HepG2 (cell line): Measurements from ENCODE around the gene C19orf73. TPM values are rescaled to one million over a fixed set of nuclear protein-coding genes. Genes with fewer than 3 reads are reported as not detected.

Experiments used
- CTCF ChIP-seq: sonication (generic); formaldehyde crosslinking; IDR thresholded peaks from 2 replicates; pipeline ENCODE4 v1.5.0; 2020; ENCODE audit warnings: mild to moderate bottlenecking, missing genetic modification reagents, moderate library complexity
- DDIT3 ChIP-seq: sonication (generic); formaldehyde crosslinking; IDR thresholded peaks from 2 replicates; pipeline ENCODE4 v1.4.0; 2020; ENCODE audit warnings: mild to moderate bottlenecking, missing genetic modification reagents
- GPN1 ChIP-seq: sonication (generic); formaldehyde crosslinking; IDR thresholded peaks from 2 replicates; pipeline ENCODE4 v1.5.1; 2020; ENCODE audit warnings: missing genetic modification reagents, borderline replicate concordance
- HDAC2 ChIP-seq: sonication (generic); formaldehyde crosslinking; IDR thresholded peaks from 2 replicates; pipeline ENCODE4 v1.4.0; 2020; ENCODE audit warnings: missing genetic modification reagents
- IKZF4 ChIP-seq: sonication (generic); formaldehyde crosslinking; IDR thresholded peaks from 2 replicates; pipeline ENCODE4 v1.5.1; 2020; ENCODE audit warnings: borderline replicate concordance, mild to moderate bottlenecking, low read depth, missing genetic modification reagents; ENCODE audit errors: not compliant biosample characterization
- JDP2 ChIP-seq: sonication (generic); formaldehyde crosslinking; IDR thresholded peaks from 2 replicates; pipeline ENCODE4 v1.8.1; 2022; ENCODE audit warnings: missing genetic modification reagents, borderline replicate concordance
- JUN ChIP-seq: sonication (generic); formaldehyde crosslinking; IDR thresholded peaks from 2 replicates; pipeline ENCODE4 v1.4.0; 2020; ENCODE audit warnings: mild to moderate bottlenecking, missing genetic modification reagents
- MAX ChIP-seq: IDR thresholded peaks from 2 replicates; pipeline ENCODE4 v1.6.1; 2012; ENCODE audit warnings: inconsistent platforms
- NKX3-1 ChIP-seq: sonication (generic); formaldehyde crosslinking; IDR thresholded peaks from 2 replicates; pipeline ENCODE4 v1.5.0; 2020; ENCODE audit warnings: missing genetic modification reagents
- NR0B2 ChIP-seq: sonication (generic); formaldehyde crosslinking; IDR thresholded peaks from 2 replicates; pipeline ENCODE4 v1.4.0; 2020; ENCODE audit warnings: mild to moderate bottlenecking, missing genetic modification reagents
- ZFP36L2 ChIP-seq: sonication (generic); formaldehyde crosslinking; IDR thresholded peaks from 2 replicates; pipeline ENCODE4 v1.4.0; 2020; ENCODE audit warnings: missing genetic modification reagents
- ZHX2 ChIP-seq, 2 experiments: sonication (generic) in 1 of 2; formaldehyde crosslinking in 1 of 2; IDR thresholded peaks; 2 replicates each; pipeline versions ENCODE4 v1.6.1 to v1.9.0; 2014 to 2022; ENCODE audit warnings: antibody characterized with exemption in 1 of 2, borderline replicate concordance in 1 of 2, inconsistent platforms in 1 of 2, low read depth in 1 of 2, missing genetic modification reagents in 1 of 2
- ZMYM2 ChIP-seq: sonication (generic); formaldehyde crosslinking; IDR thresholded peaks from 2 replicates; pipeline ENCODE4 v1.8.0; 2022; ENCODE audit warnings: mild to moderate bottlenecking, missing genetic modification reagents
- ZNF12 ChIP-seq: sonication (generic); formaldehyde crosslinking; IDR thresholded peaks from 2 replicates; pipeline ENCODE4 v1.5.0; 2020; ENCODE audit warnings: missing genetic modification reagents
- ZNF337 ChIP-seq: sonication (generic); formaldehyde crosslinking; IDR thresholded peaks from 2 replicates; pipeline ENCODE4 v1.5.1; 2020; ENCODE audit warnings: missing genetic modification reagents, low read depth, mild to moderate bottlenecking, borderline replicate concordance
- ZNF550 ChIP-seq: sonication (generic); formaldehyde crosslinking; IDR thresholded peaks from 2 replicates; pipeline ENCODE4 v1.4.0; 2020; ENCODE audit warnings: mild to moderate bottlenecking, missing genetic modification reagents, borderline replicate concordance
- ZNF577 ChIP-seq: sonication (generic); formaldehyde crosslinking; IDR thresholded peaks from 2 replicates; pipeline ENCODE4 v1.4.0; 2020; ENCODE audit warnings: mild to moderate bottlenecking, low read depth, missing genetic modification reagents, borderline replicate concordance
- polyA plus RNA-seq, 8 experiments: library from polyadenylated mRNA; depleted of rRNA in 3 of 8; stranded (reverse) in 7 of 8; unstranded in 1 of 8; fragments of >200 nt; fragmentation: Illumina TruSeq in 4 of 8; extraction: Trizol in 4 of 8; gene quantifications; 2 replicates each; pipeline versions ENCODE4 v1.2.1 to v1.2.3, GENCODE V29; 2011 to 2016; ENCODE audit warnings: low read depth in 4 of 8, missing spikeins in 1 of 8, mixed read lengths in 1 of 8; ENCODE audit not compliant: insufficient read depth in 1 of 8
- total RNA-seq, 5 experiments: library from RNA; depleted of rRNA; stranded (reverse); fragments of >200 nt; fragmentation: Illumina TruSeq; extraction: Trizol; gene quantifications; 2 replicates each; pipeline ENCODE4 v1.2.3, GENCODE V29; 2016; ENCODE audit warnings: low read depth in 1 of 5
- TF ChIP-seq, protein P1 (sequence below): sonication (generic); formaldehyde crosslinking; IDR thresholded peaks from 2 replicates; pipeline ENCODE4 v1.4.0; 2020; ENCODE audit warnings: low read depth, mild to moderate bottlenecking, missing genetic modification reagents

Gene C19orf73
- total and polyA plus RNA-seq, 2 of the 13 experiments (the other 11 are each of a cell fraction or from before 2014, with no cell fraction given) = 1.4 to 1.5 TPM

- no peak for TF ChIP-seq IKZF4 (CRISPR knock-in tag)
- TF ChIP-seq ZHX2 (IDR thresholded peaks at IDR 0.05; ENCODE audit: low read depth) = no peak
- no peak for TF ChIP-seq ZHX2 (CRISPR knock-in tag; IDR thresholded peaks at IDR 0.05; ENCODE audit: borderline replicate concordance)
- TF ChIP-seq JUN = no peak
- peak; percentile 43; the same call in 1 of the 2 replicates for TF ChIP-seq HDAC2 (CRISPR knock-in tag)
- TF ChIP-seq ZNF577 = no peak
- TF ChIP-seq, protein P1, sequence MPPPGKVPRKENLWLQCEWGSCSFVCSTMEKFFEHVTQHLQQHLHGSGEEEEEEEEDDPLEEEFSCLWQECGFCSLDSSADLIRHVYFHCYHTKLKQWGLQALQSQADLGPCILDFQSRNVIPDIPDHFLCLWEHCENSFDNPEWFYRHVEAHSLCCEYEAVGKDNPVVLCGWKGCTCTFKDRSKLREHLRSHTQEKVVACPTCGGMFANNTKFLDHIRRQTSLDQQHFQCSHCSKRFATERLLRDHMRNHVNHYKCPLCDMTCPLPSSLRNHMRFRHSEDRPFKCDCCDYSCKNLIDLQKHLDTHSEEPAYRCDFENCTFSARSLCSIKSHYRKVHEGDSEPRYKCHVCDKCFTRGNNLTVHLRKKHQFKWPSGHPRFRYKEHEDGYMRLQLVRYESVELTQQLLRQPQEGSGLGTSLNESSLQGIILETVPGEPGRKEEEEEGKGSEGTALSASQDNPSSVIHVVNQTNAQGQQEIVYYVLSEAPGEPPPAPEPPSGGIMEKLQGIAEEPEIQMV = peak; percentile 79; the same call in 1 of the 2 replicates
- no peak for TF ChIP-seq ZMYM2 (CRISPR knock-in tag)
- TF ChIP-seq ZNF550 = no peak
- no peak for TF ChIP-seq DDIT3 (CRISPR knock-in tag)
- no peak for TF ChIP-seq ZNF337 (CRISPR knock-in tag)
- no peak for TF ChIP-seq ZNF12 (CRISPR knock-in tag)
- no peak for TF ChIP-seq NKX3-1
- TF ChIP-seq CTCF (CRISPR knock-in tag) = peak; percentile 64
- no peak for TF ChIP-seq JDP2
- TF ChIP-seq GPN1 (CRISPR knock-in tag) = no peak
- TF ChIP-seq NR0B2 = no peak
- TF ChIP-seq MAX = peak; percentile 78
- no peak for TF ChIP-seq ZFP36L2 (CRISPR knock-in tag)
These were observed 4.9 kb downstream of the C19orf73 start, which contains the start of gene LIN7B (continued) for GRCh38 chr19:49113762-49114629.
